SK-N-DZ (cell line): ENCODE results near the gene DDIT3. TPM values are rescaled to one million over a fixed set of nuclear protein-coding genes. Genes with fewer than 3 reads are reported as not detected.
"Not testable (repeated sequence)": the region's sequence is repeated elsewhere in the genome, so short reads cannot be mapped to it uniquely, and the experiment has no call there.

Experiments
- DNase-seq: peaks from one replicate; pipeline ENCODE4 v3.0.0-alpha.2; 2015; ENCODE audit warnings: low spot score
- polyA plus RNA-seq, 2 experiments: library from polyadenylated mRNA; depleted of rRNA; stranded (reverse); fragments of >200 nt; gene quantifications; 2 replicates each; pipeline ENCODE4 v1.2.3, GENCODE V29; 2014

DDIT3 gene, protein sequence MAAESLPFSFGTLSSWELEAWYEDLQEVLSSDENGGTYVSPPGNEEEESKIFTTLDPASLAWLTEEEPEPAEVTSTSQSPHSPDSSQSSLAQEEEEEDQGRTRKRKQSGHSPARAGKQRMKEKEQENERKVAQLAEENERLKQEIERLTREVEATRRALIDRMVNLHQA
- polyA plus RNA-seq (2014; cell fraction: cytosol; rRNA removed): 36.1 and 40.5 TPM in 2 replicates
- 59.9 and 77.2 TPM in 2 replicates for polyA plus RNA-seq (2014; cell fraction: nucleus; rRNA removed)

DNA sequence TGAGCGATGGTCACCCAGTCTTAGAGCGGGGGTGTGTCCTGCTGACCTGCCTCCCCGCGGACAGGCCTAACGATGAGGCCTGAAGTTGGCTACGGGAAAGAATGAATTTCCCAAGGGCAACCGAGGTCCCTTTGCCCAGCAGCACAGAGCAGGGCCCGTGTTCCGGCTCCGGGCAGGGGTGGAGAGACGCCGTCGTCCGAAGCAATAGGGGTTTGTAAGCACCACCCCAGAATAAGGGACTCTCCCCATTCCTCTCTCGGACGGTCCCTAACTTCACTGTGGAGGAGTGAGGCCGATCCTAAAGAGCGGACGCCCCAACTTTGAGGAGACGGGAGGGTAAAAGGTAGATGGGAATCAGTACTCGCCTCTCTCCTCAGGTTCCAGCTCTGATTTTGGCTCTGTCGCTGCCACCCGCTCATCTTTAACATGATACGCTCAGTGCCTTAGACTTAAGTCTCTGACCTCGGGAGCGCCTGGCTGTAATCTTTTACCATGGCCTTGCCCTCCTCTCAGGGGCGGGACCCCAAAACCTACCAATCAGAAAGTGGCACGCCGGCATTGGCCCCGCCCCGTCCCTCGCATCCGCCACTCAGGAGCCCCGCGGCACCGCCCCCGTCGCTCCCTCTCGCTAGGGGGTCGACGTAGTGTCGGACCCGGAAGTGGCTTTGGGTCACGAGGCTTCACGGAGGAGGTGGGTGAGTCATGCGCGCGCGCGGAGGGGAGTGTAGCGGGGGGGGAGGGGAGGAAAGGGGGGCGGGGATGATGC, at the start of gene DDIT3:
DDIT3 (minus strand) TSS at position 462 of the 766 bp plus-strand sequence. CDS start 3,108 bp downstream, outside the sequence.
- peak; percentile 99 for DNase-seq

DNA sequence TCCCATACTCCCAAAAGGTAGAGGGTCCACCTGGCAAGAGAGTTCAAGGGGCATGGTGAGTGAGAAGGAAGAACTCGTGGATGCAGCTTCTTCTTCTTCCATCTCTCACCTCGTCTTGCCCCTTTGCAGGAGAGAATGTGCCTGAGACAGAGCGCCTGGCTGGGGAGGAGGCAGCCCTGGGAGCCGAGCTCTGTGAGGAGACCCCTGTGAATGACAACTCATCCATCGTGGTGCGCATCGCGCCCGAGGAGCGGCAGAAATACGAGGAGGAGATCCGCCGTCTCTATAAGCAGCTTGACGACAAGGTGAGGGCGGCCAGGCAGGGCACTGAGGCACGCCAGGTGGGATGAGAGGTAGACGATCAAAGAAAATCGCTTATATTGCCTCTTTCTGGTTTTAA, 49.5 kb upstream of the DDIT3 start:
- DNase-seq: no peak

GRCh38 chr12:57568838-57569237, 48.5 kb upstream of the DDIT3 start:
- DNase-seq: no peak

GRCh38 chr12:57564178-57564740, 43.9 kb upstream of the DDIT3 start:
- DNase-seq: no peak

GRCh38 chr12:57563358-57563757, 43.0 kb upstream of the DDIT3 start:
- no peak for DNase-seq

GRCh38 chr12:57561117-57561516, 40.8 kb upstream of the DDIT3 start:
- not testable (repeated sequence) for DNase-seq

DNA sequence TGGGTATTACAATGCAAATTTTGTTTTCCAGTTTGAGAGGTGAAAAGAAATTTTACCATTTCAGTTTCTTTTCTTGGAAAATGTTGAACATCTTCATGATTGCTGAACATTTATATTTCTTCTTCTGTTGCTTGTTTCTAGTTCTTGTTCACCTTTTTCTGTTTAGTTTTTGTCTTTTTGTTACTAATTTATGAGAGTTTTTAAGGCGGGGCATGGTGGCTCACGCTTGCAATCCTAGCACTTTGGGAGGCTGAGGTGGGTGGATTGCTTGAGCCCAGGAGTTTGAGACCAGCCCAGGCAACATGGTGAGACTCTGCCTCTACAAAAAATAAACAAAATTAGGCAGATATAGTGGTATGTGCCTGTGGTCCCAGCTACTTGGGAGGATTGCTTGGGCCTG, 40.2 kb upstream of the DDIT3 start:
- no peak for DNase-seq

DNA sequence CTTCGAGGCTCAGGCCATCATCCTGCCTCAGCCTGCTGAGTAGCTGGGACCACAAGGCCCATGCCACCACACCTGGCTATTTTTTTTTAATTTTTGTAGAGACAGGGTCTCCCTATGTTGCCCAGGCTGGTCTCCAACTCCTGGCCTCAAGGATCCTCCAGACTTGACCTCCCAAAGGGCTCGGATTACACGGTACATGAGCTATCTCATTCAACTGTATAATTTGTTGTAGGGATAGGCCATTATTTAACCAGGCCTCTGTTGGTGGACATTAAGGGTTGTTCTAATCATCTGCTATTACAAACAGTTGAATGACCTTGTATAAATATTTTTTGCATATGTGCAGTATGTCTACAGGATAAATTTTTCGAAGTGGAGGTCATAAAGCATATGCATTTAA, 38.5 kb upstream of the DDIT3 start:
- DNase-seq: no peak

GRCh38 chr12:57554897-57555296, 34.6 kb upstream of the DDIT3 start:
- DNase-seq: no peak

GRCh38 chr12:57554453-57554852, 34.1 kb upstream of the DDIT3 start:
- no peak for DNase-seq

GRCh38 chr12:57553343-57554202, 33.3 kb upstream of the DDIT3 start:
- no peak for DNase-seq

DNA sequence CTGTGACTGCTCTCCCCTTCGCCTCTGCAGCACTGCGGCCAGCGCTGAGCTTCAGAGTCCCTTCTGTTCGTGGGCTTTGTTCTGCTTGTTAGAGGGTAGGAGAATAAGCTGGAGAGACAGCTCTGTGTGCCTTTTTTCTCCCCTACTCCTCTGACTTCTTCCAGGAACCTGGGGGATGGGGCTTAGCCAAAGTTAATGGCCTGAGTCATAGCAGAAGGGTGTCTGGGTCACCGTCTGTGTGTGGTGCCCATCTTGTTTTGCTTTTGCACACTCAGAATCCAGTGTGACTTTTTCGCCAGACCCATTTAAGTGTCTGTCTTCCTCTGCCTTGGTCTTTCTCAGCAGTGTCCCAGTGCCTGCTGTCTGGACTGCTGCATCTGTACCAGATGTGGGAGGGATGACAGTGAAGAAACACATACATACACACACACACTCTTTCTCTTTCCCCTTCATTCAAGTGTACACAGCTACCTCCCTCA, 32.6 kb upstream of the DDIT3 start:
- DNase-seq: no peak

DNA sequence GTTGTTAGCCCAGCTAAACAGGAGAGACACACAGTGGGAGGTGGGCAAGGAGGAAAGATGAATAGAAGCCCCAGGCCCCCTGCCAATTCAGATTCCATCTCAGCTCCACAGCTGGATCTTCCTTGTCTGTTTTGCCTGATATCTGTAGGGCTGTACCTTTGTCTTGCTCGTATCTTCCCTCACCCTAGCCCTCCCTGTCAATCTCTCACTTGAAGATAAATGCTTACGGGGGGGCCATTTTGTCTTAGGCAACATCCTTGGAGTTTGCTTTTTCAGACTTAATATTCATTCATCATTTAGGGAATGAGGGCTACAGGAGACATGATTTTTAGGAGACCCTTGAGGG, 32.0 kb upstream of the DDIT3 start:
- DNase-seq: no peak

DNA sequence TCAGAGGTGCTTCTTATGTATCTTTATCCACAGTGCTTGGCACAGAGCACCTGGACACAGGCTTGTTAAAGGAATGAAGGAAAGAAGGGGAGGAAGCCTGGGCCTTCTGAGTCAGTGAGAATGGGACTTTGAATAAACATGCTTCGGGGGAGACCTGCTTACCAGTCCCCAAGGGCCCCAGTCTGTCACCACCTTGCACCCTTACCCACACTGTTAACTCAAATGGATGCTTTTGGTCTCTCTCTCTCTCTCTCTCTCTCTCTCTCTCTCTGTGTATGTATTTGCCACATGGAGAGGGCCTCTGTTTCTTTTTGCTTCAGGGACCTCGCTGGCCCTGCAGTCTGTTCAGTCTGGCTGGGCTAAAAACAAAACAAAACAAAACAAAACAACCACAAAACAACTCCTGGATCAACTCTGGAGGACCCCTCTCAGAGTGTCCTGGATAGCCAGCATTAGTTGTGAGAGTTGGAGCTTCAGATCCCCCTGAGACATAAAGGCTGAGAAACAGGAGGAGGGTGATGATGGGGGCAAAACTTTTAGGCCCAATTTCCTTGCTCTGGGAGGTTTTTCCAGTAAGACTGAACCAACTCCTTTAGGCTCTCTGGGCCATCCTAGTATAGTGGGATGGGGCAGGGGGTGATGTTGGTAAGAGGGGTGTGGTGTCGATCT, 31.5 kb upstream of the DDIT3 start:
- no peak for DNase-seq

GRCh38 chr12:57550641-57551549, 30.6 kb upstream of the DDIT3 start:
- no peak for DNase-seq

DNA sequence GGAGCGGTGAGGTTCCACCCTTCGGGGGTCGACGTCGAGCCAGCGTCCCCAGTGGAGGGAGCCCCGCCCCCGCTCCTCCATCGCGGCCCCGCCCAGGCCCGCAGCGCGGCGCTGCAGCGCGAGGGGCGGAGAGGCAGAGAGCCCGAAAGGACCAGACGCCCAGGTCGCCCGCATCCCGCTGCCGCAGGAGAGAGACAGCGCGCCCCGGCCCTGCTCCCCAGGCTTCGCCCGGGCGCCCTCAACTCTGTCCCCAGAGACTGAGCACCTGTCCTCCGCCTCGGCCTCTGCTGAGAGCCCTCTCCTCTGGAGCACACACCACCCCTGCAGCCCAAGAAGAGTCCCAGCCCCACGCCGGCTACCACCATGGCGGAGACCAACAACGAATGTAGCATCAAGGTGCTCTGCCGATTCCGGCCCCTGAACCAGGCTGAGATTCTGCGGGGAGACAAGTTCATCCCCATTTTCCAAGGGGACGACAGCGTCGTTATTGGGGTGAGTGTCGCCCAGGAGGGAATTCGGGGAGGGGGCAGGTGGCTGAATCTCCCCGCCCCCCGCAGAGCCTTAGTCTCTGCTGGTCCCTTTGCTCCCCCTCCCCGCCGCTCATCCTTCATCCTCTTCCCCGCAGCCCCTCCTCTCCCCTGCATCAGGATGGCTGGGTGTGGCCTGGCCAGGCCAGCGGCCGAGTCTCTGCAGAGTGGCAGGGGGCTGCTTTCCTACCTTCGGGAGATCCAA, 29.8 kb upstream of the DDIT3 start, which contains the start of gene KIF5A:
KIF5A (plus strand) TSS at position 136 of the 732 bp plus-strand sequence; CDS start at position 364, 228 bp downstream.
- DNase-seq: peak; percentile 73

GRCh38 chr12:57549203-57549908, 29.0 kb upstream of the DDIT3 start:
- no peak for DNase-seq

GRCh38 chr12:57548488-57548887, 28.2 kb upstream of the DDIT3 start:
- no peak for DNase-seq

DNA sequence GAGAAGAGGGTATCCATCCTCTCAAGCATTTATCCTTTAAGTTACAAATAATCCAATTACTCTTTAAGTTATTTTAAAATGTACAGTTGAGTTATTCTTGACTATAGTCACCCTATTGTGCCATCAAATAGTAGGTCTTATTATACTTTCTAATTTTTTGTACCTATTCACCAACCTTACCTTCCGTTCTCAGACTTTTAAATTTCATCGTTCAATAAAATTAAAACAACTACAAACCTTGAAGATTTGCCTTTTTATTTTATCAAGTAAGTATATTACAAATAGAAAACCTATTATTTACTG, 27.6 kb upstream of the DDIT3 start:
- DNase-seq: no peak
